Lung microvascular endothelial cell (primary cell): ENCODE data around the gene C16orf92. TPM values are rescaled to one million over a fixed set of nuclear protein-coding genes. Genes with fewer than 3 reads are reported as not detected.
"Not testable (repeated sequence)": the region's sequence is repeated elsewhere in the genome, so short reads cannot be mapped to it uniquely, and the experiment has no call there.

Experiments
- DNase-seq, 2 donors: peaks; one replicate each; pipeline versions ENCODE4 v3.0.0 to v3.0.0-alpha.2; 2010; ENCODE audit warnings: low read depth in 2 of 2
- total RNA-seq: library from RNA; depleted of rRNA; stranded (reverse); fragments of >200 nt; gene quantifications from 2 replicates; pipeline ENCODE4 v1.2.1, GENCODE V29; 2014

The C16orf92 gene
- total RNA-seq, 1 donor from 2014 or later, result not detected

DNA sequence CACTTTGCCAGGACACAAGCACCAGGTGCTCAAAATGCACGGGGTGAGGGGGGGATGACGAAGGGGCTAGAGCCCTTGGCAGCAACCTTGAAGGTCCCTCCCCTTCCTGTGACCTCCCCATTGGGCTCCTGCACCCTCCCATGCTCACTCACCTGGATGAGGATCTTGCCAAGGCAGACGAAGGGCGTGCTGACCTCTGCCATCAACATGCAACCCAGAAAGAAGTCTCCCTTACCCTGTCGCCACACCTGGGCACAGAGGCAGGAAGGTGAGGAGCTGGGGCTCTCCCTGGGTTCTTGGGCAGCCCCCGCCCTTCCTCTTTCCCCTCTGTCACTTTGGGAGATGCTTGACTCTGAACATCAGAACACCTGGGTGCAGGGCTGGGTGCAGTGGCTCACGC is 2.6 kb downstream of the C16orf92 start:
- DNase-seq, result no peak

DNA sequence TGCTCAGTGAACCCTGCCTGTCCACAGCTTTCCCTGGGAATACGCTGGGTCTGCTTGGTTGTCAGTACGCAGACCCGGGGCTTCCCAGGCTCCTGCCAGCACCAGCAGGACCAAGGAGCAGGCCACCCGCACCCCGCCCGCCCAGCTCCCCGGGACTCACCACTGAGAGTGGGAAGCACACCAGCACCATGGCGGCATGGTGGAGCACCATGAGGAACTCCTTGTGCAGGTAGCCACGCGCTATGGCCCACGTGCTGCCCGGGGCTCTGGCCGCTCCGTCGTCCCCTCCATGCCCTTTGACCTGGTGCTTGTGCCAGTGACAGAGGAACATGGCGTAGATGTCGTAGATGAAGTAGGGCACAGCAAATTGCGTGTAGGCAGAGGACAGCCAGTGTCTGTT is 3.5 kb downstream of the C16orf92 start:
- DNase-seq, result no peak

- no peak for DNase-seq
Observed at GRCh38 chr16:30027588-30028437, 4.8 kb downstream of the C16orf92 start.

GRCh38 chr16:30028438-30029076 is 5.6 kb downstream of the C16orf92 start:
- DNase-seq, result peak in 1 of 2 donors; percentile 14

DNA sequence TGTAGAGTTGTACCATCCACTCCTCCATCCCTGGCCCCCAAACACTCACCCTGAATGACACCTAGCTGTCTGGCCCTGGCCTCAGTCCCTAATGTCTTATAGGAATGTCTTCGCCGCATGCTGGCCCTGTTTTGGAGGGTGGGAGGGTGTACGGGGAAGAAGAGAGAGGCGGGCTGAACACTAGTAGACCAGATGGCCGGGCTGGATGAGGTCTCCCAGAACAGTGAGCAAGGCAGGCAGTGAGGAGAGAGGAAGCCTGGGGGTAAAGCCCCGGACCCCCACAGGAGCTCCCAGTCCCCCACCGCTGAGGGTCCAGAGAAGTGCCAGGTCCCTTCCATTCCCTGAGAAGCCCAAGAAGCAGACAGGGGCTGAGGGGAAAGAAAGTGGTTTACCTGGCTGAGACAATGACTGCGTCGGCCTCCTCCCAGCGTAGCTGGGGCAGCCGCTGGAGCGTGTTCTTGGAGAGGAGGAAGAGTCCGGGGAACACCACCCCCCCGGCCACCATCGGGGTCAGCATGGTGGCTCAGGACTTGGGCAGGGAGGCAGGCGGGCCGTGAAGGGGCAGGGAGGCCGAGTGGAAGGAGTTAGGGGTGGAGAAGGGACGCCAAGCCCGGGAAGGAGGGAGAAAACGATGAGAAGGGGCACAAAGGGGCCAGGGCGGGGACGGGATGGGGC is 7.2 kb downstream of the C16orf92 start:
- DNase-seq, result no peak

DNA sequence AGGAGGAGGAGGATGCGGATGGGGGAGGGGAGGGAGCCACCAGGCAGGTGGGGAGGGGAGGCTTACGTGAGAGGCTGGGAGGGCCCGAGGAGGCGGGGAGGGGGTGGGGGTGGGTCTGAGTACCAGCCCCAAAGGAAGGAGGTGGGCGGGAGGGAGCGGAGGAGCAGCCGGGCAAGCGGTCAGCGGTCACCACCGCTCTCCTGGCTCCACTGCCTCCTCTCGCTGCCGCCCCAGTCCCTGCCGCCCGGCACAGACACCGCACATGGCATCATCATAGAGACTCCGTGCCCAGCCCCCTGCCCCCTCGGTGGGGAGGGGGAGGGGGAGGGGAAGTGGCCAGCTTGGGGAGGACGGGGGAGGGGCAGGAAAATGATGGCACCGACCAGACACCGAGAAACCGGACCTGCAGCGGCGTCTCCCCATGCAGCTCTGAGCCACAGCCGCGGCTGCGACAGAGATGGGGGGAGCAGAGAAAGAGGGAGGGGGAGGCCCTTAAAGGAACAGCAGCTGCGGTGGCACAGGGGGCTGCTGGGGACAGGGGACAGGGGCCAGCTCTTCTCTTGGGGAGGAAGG is 7.9 kb downstream of the C16orf92 start, which contains the start of gene TLCD3B:
Gene TLCD3B (minus strand): TSS at position 431 of the 573 bp plus-strand sequence. CDS start 744 bp downstream, outside the sequence.
- DNase-seq, result no peak

DNA sequence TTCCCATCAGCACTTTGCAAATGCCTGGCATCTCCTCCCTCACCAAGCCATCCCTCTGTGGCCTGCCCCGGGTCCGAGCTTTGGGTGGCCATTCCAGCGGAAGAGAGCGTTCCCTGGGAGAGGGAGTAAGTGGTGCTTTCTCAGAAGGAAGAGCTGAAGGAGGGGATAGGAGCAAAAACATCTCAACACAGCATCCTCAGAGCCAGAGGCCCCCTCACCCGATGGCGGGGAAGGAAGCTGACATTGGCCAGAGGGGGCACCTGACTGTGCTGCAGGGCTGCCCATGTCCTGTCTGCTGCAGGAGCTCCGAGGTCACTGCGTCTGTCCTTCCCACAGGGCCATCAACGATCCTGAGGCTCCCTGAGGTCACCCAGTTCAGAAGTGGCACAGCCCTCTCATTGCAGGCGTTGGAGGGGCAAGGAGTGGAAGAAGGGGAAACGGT is 8.5 kb downstream of the C16orf92 start:
- no peak for DNase-seq

DNA sequence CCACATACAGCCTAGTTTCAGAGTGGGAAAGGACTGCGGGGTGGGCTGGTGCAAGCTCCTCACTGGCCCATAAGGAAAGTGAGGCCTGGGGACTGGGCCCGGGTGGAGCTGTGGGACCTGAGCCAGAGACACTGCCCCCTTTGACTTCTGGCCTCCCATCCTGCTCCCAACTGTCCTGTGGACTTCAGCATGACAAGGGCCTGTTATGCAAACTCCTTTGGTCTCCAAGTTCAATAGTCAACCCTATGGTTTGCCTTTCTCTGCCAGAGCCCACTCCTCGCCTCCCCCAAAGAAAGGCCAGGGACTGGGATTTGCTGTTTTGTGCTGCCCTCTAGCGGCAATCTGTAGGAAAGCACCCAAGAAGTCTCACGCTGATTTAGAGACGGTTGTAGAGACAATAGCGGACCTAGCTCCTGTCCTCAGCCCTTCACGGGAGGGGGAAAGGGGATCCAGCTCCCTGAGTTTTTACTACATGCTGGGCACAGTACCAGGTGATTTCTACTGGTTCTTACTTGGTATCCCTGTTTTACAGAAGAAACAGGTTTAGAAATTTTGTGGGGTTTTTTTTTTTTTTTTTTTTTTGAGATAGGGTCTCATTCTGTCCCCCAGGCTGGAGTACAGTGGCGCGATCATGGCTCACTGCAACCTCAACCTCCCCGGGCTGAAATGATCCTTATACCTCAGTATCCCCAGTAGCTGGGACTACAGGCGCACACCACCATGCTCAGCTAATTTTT is 9.3 kb downstream of the C16orf92 start:
- DNase-seq, result peak; percentile 72 to 75

DNA sequence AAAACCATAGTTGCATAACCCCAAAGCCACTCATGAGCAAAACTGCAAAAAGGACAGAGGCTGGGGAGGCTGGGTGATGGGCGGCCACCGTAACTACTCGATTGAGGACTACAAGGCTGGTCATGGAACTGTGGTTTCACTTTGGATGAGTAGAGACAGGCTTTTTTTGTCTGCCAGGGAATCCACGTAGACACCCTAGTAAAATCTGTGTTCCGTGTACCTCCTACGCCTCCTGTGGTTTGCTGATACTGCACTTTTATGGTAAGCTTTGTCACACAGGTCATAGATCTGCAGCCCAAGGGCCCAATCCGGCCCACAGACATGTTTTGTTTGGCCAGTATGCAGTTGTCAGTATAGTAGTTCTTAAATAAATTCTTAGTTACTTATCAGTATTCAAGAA is 10.3 kb downstream of the C16orf92 start:
- DNase-seq, result no peak

DNA sequence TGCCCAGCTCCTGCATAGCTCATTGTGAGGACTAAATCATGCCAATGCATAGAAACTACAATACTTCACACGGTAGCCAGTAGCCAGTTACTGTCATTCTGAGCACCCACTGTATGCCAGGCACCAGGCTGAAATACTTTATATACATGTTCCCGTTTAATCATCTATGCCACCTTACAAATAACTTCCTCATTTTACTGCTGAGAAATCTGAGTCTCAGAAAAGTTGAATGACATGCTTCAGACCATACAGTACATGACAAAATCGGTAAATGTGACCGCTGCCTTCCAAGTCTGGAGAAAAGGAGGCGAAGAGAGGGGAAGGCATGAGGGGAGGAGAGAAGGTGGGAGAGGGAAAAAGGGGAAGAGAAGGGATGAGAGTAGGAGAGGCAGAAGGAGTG is 17.2 kb downstream of the C16orf92 start:
- DNase-seq, result no peak

GRCh38 chr16:30040690-30041089 is 17.7 kb downstream of the C16orf92 start:
- DNase-seq, result not testable (repeated sequence)

DNA sequence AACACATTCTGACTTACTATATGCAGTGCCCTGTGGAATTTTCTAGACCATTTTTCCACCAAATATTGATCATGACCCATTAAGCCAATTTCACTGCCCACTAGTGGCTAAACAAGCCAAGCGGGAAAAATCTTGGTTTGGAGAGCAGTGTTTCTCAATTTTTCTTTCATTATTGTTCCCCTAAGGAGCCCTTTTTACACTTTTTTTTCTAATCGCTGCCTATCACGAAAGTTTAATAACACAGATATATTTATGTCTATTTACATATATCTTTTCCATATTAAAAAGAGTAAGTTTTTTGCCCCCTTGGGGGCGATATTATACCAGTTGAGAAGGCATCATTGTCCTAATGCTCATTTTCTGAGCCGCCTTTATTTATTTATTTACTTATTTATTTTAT is 18.8 kb downstream of the C16orf92 start:
- peak; percentile 55 to 64 for DNase-seq

DNA sequence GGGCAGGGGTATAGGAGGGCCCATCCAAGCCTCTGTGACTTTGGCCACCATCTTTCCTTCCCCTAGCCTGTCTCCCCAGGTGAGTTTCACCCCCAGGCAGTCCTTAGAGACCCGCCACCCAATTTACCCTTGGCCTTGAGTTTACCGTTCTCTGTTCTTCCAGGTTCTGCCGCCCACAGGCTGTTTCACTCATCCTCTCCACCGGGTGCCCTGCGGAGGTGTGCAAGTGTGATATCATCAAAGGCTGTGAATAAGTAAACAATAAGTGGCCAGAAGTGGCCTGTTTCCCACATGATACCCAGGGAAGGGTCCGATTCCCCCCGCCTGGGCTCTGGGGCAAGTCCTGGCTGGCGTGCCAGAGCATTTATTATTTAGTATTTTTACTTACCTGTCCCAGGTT is 23.2 kb downstream of the C16orf92 start:
- DNase-seq, result no peak

DNA sequence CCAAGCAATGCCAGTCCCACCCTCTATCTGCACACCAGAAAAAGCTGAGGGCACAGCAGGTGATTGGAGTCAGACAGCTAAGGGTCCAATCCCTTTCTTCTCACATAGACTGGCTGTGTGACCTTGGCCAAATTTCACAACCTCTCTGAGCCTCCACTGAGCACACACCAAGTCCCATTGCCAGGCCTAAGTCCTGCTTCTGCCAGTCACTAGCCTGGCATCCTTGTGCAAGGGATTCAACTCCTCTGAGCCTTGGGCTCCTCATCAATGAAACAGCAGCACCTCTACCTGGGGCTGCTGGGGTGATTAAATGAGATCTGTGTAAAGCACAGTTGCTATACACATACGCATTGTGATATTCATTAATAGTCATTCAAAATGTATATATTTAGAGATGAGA is 23.6 kb downstream of the C16orf92 start:
- DNase-seq, result no peak

DNA sequence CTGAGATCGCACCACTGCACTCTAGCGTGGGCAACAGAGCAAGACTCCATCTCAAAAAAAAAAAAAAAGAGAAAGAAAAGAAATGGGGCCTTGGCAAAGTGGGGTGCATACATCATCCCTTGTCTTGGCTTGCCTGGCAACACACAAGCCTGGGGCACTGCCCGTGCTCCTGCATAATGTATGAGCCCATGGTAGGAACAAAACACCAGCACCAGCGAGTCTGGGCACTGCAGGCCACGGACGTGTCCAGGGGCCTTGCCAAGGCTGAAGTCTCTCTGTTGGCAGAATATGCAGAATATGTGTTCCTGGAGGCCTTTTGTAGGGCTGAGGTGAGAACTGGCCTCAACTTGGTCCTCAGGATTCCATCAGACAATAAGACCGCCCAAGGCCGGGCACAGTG is 26.9 kb downstream of the C16orf92 start:
- no peak for DNase-seq

- DNase-seq, result peak in 1 of 2 donors; percentile 90
Observed at GRCh38 chr16:30051518-30051917, 28.5 kb downstream of the C16orf92 start.

DNA sequence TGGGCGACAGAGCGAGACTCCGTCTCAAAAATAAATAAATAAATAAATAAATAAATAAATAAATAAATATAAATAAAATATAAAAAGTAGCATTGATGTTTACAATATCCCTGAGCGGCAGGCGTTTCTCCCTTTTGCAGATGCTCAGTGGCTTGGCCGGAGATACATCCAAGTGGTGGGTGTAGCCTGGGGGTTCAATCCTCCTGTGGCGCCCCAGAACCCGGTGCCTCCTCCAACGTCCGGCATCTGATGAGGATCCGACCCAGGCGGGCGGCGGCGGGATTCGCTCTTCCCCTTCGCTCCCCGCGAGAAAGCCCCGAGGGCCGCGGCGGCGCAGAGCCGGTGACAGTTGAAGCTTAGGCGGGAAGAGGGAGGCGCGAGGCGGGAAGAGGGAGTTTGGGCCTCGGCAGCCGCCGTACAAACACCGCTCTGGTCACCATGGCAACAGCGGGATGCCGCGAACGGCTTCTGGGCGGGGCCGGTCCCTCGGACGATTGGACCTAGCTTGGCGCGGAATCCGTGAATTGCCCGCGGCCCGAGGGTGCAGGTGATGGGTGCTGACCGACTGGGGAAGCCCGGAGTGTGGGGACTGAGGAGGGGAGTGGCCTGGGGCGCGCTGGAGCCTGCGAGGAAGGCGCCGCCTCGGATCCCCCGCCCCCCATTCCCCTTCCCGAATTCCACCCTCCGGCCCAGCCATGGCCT is 29.8 kb downstream of the C16orf92 start:
- peak; percentile 92 to 93 for DNase-seq

- peak in 1 of 2 donors; percentile 56 for DNase-seq
Observed at GRCh38 chr16:30053376-30054015, 30.5 kb downstream of the C16orf92 start.

DNA sequence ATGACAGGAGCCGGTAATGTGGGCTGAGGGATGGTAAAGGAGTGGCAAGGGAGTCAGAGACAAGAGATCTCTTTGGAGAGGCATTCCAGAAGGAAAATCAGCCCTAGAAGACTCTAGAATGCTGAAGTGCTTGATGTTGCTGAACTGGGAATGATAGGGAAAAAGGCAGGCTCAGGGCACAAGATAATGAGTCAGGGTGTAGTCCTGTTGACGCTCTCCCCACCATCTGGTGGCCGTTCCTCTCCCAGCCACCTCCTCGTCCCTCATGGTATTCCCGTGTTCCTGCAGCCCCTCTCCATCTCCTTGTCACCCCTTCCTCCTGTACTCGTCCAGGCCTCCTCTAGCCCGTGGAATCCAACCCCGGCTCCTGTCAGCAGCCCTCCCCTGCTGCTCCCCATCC is 31.5 kb downstream of the C16orf92 start:
- DNase-seq, result no peak

DNA sequence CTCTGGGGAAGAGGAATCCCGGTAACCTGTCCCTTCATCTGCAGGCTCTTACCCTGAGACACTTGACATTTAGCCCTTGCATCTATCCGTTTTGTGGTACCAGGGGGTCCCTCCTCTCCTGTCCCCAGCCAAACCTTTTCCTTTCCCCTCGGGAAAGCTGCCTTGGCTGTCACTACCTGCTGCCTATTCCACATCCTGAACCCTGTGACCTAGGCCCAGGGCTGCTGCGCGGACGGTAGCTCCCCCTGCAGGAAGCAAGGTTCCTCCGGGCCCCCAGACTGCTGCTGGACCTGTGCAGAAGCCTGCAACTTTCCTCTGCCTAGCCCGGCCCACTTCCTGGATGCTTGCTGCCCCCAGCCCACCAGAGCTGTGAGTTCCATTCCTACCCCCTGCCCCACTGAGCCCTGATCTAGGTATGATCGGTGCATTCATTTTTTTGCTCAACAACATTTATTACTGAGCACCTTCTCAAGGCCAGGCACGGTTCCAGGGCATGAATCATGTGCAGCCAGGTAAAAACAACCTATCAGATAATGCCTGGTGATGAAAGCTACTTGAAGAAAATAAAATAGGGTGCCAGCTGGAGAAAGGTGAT is 32.1 kb downstream of the C16orf92 start:
- DNase-seq, result peak; percentile 39 to 47
